Measurements from ENCODE around the gene TTF1. TPM values are rescaled to one million over a fixed set of nuclear protein-coding genes. Genes with fewer than 3 reads are reported as not detected.
A peak's percentile ranks its signal among the peaks of the same experiment; 100 is the strongest.
"Not testable (repeated sequence)": the region's sequence is repeated elsewhere in the genome, so short reads cannot be mapped to it uniquely, and the experiment has no call there.

TTF1 gene
- total RNA-seq, 4 donors from 2014 or later = 9.6 to 30.4 (median 12.0) TPM

DNA sequence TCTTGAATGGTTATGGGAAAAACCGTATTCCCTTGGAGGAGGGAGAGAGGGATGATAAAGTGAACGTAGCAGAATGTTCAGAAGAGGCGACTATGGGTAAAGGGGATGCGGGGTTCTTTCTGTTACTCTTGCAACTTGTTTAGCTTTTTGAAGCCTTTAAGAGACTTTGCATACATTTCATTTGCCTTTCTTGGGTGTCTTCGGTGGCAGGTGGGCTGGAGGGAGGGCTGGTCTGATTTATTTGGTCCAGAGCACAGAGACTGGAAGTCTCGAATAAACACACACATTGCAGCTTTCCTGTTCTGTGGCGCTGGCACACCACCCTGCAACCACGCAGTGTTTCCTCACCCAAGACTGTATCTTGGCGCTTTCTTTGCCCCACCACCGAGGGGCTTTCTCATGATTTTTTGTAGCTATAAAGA lies 23.2 kb downstream of the TTF1 start:
- H3K9me3 ChIP-seq = no peaks in the 10 kb centered on the region
- no peak overlapping the region for H3K4me3 ChIP-seq
- H3K27ac ChIP-seq = no peak overlapping the region
- H3K4me1 ChIP-seq = no peaks in the 10 kb centered on the region
- no peak for DNase-seq (ENCODE audit: low spot score in 2 of 2)
- peaks cover 0 to 98% (median 18%) of the 10 kb centered on the region in 3 donors for H3K36me3 ChIP-seq
- H3K27me3 ChIP-seq = no peaks in the 10 kb centered on the region
- TF ChIP-seq EP300 (IDR thresholded peaks at IDR 0.05) (no peak), POLR2A (IDR thresholded peaks at IDR 0.05) (no peak)
- TF ChIP-seq, protein P1, sequence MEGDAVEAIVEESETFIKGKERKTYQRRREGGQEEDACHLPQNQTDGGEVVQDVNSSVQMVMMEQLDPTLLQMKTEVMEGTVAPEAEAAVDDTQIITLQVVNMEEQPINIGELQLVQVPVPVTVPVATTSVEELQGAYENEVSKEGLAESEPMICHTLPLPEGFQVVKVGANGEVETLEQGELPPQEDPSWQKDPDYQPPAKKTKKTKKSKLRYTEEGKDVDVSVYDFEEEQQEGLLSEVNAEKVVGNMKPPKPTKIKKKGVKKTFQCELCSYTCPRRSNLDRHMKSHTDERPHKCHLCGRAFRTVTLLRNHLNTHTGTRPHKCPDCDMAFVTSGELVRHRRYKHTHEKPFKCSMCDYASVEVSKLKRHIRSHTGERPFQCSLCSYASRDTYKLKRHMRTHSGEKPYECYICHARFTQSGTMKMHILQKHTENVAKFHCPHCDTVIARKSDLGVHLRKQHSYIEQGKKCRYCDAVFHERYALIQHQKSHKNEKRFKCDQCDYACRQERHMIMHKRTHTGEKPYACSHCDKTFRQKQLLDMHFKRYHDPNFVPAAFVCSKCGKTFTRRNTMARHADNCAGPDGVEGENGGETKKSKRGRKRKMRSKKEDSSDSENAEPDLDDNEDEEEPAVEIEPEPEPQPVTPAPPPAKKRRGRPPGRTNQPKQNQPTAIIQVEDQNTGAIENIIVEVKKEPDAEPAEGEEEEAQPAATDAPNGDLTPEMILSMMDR (IDR thresholded peaks at IDR 0.05) = no peak
- 85 to 86% methylated on average over 10 of the region's 10 CpGs for WGBS, 2 donors

DNA sequence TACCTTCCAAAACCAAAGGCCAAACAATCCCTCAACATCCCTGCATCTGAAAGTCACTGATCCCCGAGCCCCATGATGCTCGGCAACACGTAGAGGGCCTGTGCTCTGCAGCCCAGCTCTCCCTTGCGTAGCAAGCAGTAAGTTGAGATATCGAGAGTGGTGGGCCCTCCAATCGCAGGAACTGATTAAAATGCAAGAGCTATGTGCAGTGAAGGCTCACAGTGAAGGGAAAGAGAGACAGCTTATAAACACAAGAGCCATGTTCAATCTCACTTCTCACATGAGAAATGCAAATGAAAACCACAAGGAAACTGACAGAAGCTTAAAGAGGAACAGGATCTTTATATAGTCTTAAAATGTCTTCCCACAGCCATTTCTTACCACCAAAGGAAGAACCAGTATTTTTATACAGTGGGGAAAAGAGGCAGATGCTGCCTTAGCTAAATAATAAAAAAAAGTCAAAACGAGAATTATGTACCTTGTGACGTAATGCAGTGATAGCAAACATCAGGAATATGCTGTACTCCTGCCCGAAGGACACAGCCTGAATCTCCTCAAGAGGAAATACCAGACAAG lies 24.6 kb downstream of the TTF1 start:
- H3K4me3 ChIP-seq = no peak overlapping the region
- no peaks in the 10 kb centered on the region for H3K4me1 ChIP-seq
- 87 to 88% methylated on average over 9 of the region's 9 CpGs for WGBS, 2 donors
- H3K27me3 ChIP-seq = no peaks in the 10 kb centered on the region
- no peaks in the 10 kb centered on the region for H3K9me3 ChIP-seq
- peaks cover 0 to 96% (median 11%) of the 10 kb centered on the region in 3 donors for H3K36me3 ChIP-seq
- H3K27ac ChIP-seq = peak overlapping the region in 2 of 4 donors; percentile 11 to 38
- DNase-seq (ENCODE audit: low spot score in 2 of 2) = no peak
- TF ChIP-seq EP300 (IDR thresholded peaks at IDR 0.05) (no peak), POLR2A (IDR thresholded peaks at IDR 0.05) (no peak)
- TF ChIP-seq, protein P1 (IDR thresholded peaks at IDR 0.05) = no peak

DNA sequence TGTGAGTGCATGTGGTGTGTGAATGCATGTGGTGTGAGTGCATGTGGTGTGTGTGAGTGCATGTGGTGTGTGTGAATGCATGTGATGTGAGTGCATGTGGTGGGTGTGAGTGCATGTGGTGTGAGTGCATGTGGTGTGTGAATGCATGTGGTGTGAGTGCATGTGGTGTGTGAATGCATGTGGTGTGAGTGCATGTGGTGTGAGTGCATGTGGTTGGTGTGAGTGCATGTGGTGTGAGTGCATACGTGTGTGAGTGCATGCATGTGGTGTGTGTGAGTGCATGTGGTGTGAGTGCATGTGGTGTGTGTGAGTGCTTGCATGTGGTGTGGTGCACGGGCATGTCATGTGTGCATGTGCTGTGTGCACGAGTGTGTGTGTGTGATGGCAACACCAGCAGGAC lies 28.2 kb downstream of the TTF1 start:
- H3K36me3 ChIP-seq = peaks cover 0 to 88% (median 3%) of the 10 kb centered on the region in 3 donors
- H3K27ac ChIP-seq; H3K9me3 ChIP-seq; H3K27me3 ChIP-seq; H3K4me1 ChIP-seq; H3K4me3 ChIP-seq; DNase-seq (ENCODE audit: low spot score in 2 of 2): not testable (repeated sequence)
- 92 to 93% methylated on average over 3 of the region's 3 CpGs for WGBS, 2 donors

DNA sequence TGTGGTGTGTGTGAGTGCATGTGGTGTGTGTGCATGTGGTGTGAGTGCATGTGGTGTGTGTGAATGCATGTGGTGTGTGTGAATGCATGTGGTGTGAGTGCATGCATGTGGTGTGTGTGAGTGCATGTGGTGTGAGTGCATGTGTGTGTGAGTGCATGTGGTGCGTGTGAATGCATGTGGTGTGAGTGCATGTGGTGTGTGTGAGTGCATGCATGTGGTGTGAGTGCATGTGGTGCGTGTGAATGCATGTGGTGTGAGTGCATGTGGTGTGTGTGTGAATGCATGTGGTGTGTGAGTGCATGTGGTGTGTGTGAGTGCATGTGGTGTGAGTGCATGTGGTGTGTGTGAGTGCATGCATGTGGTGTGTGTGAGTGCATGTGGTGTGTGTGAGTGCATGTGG lies 28.9 kb downstream of the TTF1 start:
- not testable (repeated sequence) for H3K4me3 ChIP-seq; DNase-seq (ENCODE audit: low spot score in 2 of 2); H3K4me1 ChIP-seq; H3K9me3 ChIP-seq; H3K27ac ChIP-seq; H3K27me3 ChIP-seq
- 77 to 92% methylated on average over 2 of the region's 2 CpGs for WGBS, 2 donors
- H3K36me3 ChIP-seq = peaks cover 0 to 83% (median 3%) of the 10 kb centered on the region in 3 donors

DNA sequence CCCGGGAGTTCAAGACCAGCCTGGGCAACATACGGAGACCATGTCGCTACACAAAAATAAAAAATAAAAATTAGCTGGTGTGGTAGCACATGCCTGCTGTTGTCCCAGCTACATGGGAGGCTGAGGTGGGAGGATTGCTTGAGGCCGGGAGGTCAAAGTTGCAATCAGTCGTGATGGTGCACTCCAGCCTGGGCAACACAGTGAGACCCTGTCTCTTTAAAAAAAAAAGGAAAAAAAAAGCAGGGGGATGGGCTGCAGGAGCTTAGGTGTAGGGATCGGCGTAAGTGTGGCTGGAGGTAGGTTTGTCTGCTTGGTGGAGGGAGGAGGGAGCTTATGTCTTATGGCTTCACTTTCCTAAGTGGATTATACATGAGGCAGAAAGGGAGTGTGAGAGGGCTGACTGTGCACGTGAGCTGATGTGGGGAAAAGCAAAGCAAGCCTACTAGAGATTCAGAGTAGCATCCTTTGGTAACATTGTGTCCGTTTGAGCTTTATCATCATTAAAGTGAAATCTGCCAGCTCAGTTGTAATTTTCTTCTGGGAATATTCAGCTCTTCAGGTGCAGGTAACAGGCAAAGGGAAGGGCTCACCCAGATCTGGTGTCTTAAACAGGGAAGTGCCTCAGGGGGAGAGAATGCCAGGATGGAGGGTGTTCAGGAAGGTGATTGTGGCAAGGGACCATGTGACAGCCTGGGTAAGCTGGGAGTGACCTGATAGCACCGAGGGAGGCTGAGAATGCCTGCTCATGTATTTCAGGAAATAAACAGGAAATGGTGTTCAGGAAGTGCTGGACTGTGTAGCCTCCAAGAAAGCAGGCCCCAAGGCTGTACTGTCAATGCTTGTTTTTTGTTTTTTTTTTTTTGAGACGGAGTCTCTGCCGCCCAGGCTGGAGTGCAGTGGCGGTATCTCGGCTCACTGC lies 34.2 kb downstream of the TTF1 start:
- peak overlapping the region; percentile 22 to 77 (median 56) for H3K27ac ChIP-seq
- H3K36me3 ChIP-seq = peaks cover 0 to 35% (median 0%) of the 10 kb centered on the region in 3 donors
- H3K9me3 ChIP-seq = no peaks in the 10 kb centered on the region
- H3K27me3 ChIP-seq = no peaks in the 10 kb centered on the region
- TF ChIP-seq POLR2A (IDR thresholded peaks at IDR 0.05) (no peak), EP300 (IDR thresholded peaks at IDR 0.05) (peak; percentile 73 to 79)
- H3K4me1 ChIP-seq = no peaks in the 10 kb centered on the region
- no peak overlapping the region for H3K4me3 ChIP-seq
- WGBS, 2 donors = 68 to 69% methylated on average over 14 of the region's 14 CpGs
- DNase-seq (ENCODE audit: low spot score in 2 of 2) = peak; percentile 17 to 55

DNA sequence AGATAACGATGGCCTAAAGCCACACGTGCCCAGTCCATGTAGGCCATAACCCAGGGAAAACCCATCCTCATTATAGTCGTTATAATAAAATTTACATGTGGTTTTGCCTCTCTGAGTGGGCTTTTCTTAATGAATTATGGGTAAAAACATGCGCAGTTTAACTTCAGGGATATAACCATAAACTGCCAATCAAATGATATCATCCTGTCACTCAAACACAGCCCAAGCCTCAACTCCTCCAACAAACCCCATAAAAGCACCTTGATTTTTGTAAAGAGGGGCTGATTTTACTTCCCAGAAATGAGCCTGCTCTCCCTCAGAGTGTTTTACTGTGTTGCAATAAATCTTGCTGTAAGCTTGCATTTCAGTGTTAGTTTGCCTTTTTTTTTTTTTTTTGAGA lies 36.0 kb downstream of the TTF1 start:
- Histone ChIP-seq H3K4me3 (no peak overlapping the region), H3K4me1 (no peaks in the 10 kb centered on the region), H3K27me3 (no peaks in the 10 kb centered on the region), H3K27ac (no peak overlapping the region), H3K36me3 (peaks cover 0 to 18% (median 0%) of the 10 kb centered on the region in 3 donors), H3K9me3 (no peaks in the 10 kb centered on the region)
- TF ChIP-seq, protein P1 (IDR thresholded peaks at IDR 0.05) = no peak
- no peak for TF ChIP-seq EP300 (IDR thresholded peaks at IDR 0.05)
- TF ChIP-seq POLR2A (IDR thresholded peaks at IDR 0.05) = no peak
- 73 to 75% methylated on average over 4 of the region's 4 CpGs for WGBS, 2 donors
- no peak for DNase-seq (ENCODE audit: low spot score in 2 of 2)
